GM12878 (cell line): ENCODE data around the gene NKAIN2. TPM values are rescaled to one million over a fixed set of nuclear protein-coding genes. Genes with fewer than 3 reads are reported as not detected.

Experiments used
- ATAC-seq: fragments of 200-7000 bp; cut with Tn5 transposase; 3 replicates; pipeline ENCODE4 v1.9.1; 2020; ENCODE audit warnings: mild to moderate bottlenecking, moderate library complexity
- BruUV-seq: library from RNA; stranded (reverse); fragments of 400-500 nt; replicated peaks from 2 replicates; lab custom pipeline; 2021; lab: Mats Ljungman, UMichigan
- CTCF ChIA-PET: fragments of 300-600 bp; sonication (Branson Sonifier 250); formaldehyde crosslinking; extraction: SDS; loops from one replicate; lab custom pipeline; 2021; ENCODE audit warnings: inconsistent platforms; lab: Yijun Ruan, JAX
- POLR2A ChIA-PET: fragments of 350-600 bp; formaldehyde crosslinking; extraction: SDS; loops from one replicate; lab custom pipeline; 2021; ENCODE audit warnings: inconsistent platforms; lab: Charles Lee
- RAD21 ChIA-PET: fragments of 300-600 bp; sonication (Branson Sonifier 250); formaldehyde crosslinking; loops from one replicate; lab custom pipeline; 2023; ENCODE audit warnings: antibody characterized with exemption; ENCODE audit not compliant: unreplicated experiment; lab: Charles Lee
- SMC1A ChIA-PET: fragments of 300-600 bp; sonication (Branson Sonifier 250); formaldehyde crosslinking; loops from one replicate; lab custom pipeline; 2023; ENCODE audit not compliant: unreplicated experiment, uncharacterized antibody; lab: Charles Lee
- DNase-seq: peaks from one replicate; pipeline ENCODE4 v3.0.0-alpha.2; 2011; ENCODE audit warnings: low read depth, low spot score
- FAIRE-seq: peaks from 3 replicates; lab custom pipeline; 2011; peaks lifted over from hg19 to GRCh38; lab: Jason Lieb, UNC
- H2AFZ ChIP-seq: 2 replicates; pipeline ENCODE4 v1.6.0; 2011; ENCODE audit warnings: low read depth, low read length, control low read depth; ENCODE audit not compliant: control insufficient read depth
- H3K27ac ChIP-seq: 2 replicates; pipeline ENCODE4 v1.5.1; 2011; ENCODE audit warnings: control low read depth; ENCODE audit not compliant: control insufficient read depth, insufficient read depth
- H3K27me3 ChIP-seq, 2 experiments: replicated peaks in 1 of 2; 2 replicates each; pipeline versions ENCODE4 v1.6.0 to v1.6.1; 2011; ENCODE audit warnings: low read length in 1 of 2; ENCODE audit not compliant: control insufficient read depth in 2 of 2, insufficient read depth in 2 of 2
- H3K36me3 ChIP-seq, 2 experiments: 2 replicates each; pipeline ENCODE4 v1.5.1; 2011; ENCODE audit warnings: low read length in 1 of 2; ENCODE audit not compliant: control insufficient read depth in 2 of 2, insufficient read depth in 2 of 2
- H3K4me1 ChIP-seq: 2 replicates; pipeline ENCODE4 v1.6.1; 2011; ENCODE audit warnings: mild to moderate bottlenecking, low read length, moderate library complexity, mixed read lengths; ENCODE audit not compliant: control insufficient read depth, insufficient read depth
- H3K4me2 ChIP-seq: 2 replicates; pipeline ENCODE4 v1.6.0; 2011; ENCODE audit warnings: control low read depth; ENCODE audit not compliant: control insufficient read depth, insufficient read depth
- H3K4me3 ChIP-seq: fragments of 200-600 bp; sonication (generic); 2 replicates; pipeline ENCODE4 v1.5.1; 2016
- H3K79me2 ChIP-seq: 2 replicates; pipeline ENCODE4 v1.6.0; 2011; ENCODE audit warnings: low read length; ENCODE audit not compliant: control insufficient read depth, insufficient read depth
- H3K9ac ChIP-seq: 2 replicates; pipeline ENCODE4 v1.8.0; 2011; ENCODE audit warnings: low read length, control low read depth, mixed read lengths; ENCODE audit not compliant: control insufficient read depth, insufficient read depth
- H3K9me3 ChIP-seq: replicated peaks from 3 replicates; pipeline ENCODE4 v1.5.1; 2011; ENCODE audit warnings: mild to moderate bottlenecking, low read length; ENCODE audit not compliant: control insufficient read depth, insufficient read depth
- H4K20me1 ChIP-seq: 2 replicates; pipeline ENCODE4 v1.6.0; 2011; ENCODE audit not compliant: control insufficient read depth, insufficient read depth
- CHD1 ChIP-seq: IDR thresholded peaks from 2 replicates; pipeline ENCODE4 v1.6.1; 2012; ENCODE audit warnings: low read depth, low read length, improper control_type of control experiment
- NKRF ChIP-seq: fragments of 450-650 bp; conservative IDR thresholded peaks from 2 replicates; pipeline ENCODE4 v1.6.1; 2017; ENCODE audit warnings: mild to moderate bottlenecking, moderate library complexity
- NR2F1 ChIP-seq: fragments of 450-650 bp; conservative IDR thresholded peaks from 2 replicates; pipeline ENCODE4 v1.6.1; 2017; ENCODE audit warnings: mild to moderate bottlenecking
- PAX5 ChIP-seq: IDR thresholded peaks from 2 replicates; pipeline ENCODE4 v1.6.1; 2011; ENCODE audit warnings: low read depth, low read length, borderline replicate concordance
- RBBP5 ChIP-seq: fragments of 200-600 bp; sonication (generic); conservative IDR thresholded peaks from 2 replicates; pipeline ENCODE4 v1.6.1; 2016
- WGBS: methylation state at CpG from one replicate; pipeline ENCODE4 v1.1.6; 2016; ENCODE audit warnings: low lambda C conversion rate; ENCODE audit not compliant: insufficient replicate concordance, insufficient coverage; ENCODE audit errors: missing lambda C conversion rate; 5-methylcytosine and 5-hydroxymethylcytosine counted together
- in situ Hi-C: fragments of 300-500 bp; cut with MboI; formaldehyde crosslinking; loops from 9 replicates; pipeline ENCODE4 v1.14.3; 2018; ENCODE audit warnings: mixed read lengths
- intact Hi-C: fragments of 100-400 bp; cut with micrococcal nuclease; formaldehyde crosslinking; loops from one replicate; pipeline ENCODE4 v1.14.2; 2022; ENCODE audit not compliant: unreplicated experiment
- polyA plus RNA-seq, 11 experiments: library from polyadenylated mRNA; depleted of rRNA in 4 of 11; unstranded in 6 of 11; stranded (reverse) in 5 of 11; fragments of >200 nt; fragmentation: Nextera tagmentation in 4 of 11; fragmentation: Illumina TruSeq in 1 of 11; extraction: Ambion mirVana in 4 of 11; extraction: Trizol in 1 of 11; gene quantifications; 1 replicate in 1 of 11; 2 replicates in 10 of 11; pipeline versions ENCODE4 v1.2.1 to v1.2.3, GENCODE V29; 2011 to 2016; ENCODE audit warnings: inconsistent platforms in 2 of 11, missing spikeins in 2 of 11, low read depth in 1 of 11
- total RNA-seq, 4 experiments: library from RNA; depleted of rRNA in 3 of 4; stranded (reverse); fragments of >200 nt in 3 of 4; fragmentation: Illumina TruSeq in 1 of 4; extraction: Trizol in 1 of 4; gene quantifications; 2 replicates each; pipeline versions ENCODE4 v1.2.1 to v1.2.3, GENCODE V29; 2013 to 2021

NKAIN2 gene
- total and polyA plus RNA-seq, 10 of the 15 experiments (the other 5 are each of a cell fraction or from before 2014, with no cell fraction given), result not detected

GRCh38 chr6:124753562-124754105 is 950.0 kb downstream of the NKAIN2 start:
- intact Hi-C loops, result no loop called here
- ChIA-PET RAD21 (no interaction called here), CTCF (no interaction called here), POLR2A (no interaction called here), SMC1A (no interaction called here)
- Histone ChIP-seq H3K36me3 (no peaks in the 10 kb centered on the region), H3K4me1 (no peaks in the 10 kb centered on the region), H3K4me3 (no peak overlapping the region), H2AFZ (no peak overlapping the region), H3K79me2 (no peaks in the 10 kb centered on the region), H4K20me1 (no peaks in the 10 kb centered on the region), H3K4me2 (no peak overlapping the region), H3K27ac (no peak overlapping the region), H3K9me3 (no peaks in the 10 kb centered on the region), H3K9ac (no peak overlapping the region), H3K27me3 (no peaks in the 10 kb centered on the region)
- no peak for ATAC-seq
- DNase-seq, result no peak
- WGBS, result 36% methylated on average over 4 of the region's 4 CpGs
- TF ChIP-seq NR2F1 (no peak), PAX5 (no peak), CHD1 (no peak)
- no peak for FAIRE-seq
- no TSS peak for BruUV-seq
- in situ Hi-C loops, result no loop called here

- H3K9me3 ChIP-seq, result no peaks in the 10 kb centered on the region
- H2AFZ ChIP-seq, result no peak overlapping the region
- in situ Hi-C loops (no loop called here), intact Hi-C loops (no loop called here)
- H3K9ac ChIP-seq, result no peak overlapping the region
- H3K4me1 ChIP-seq, result no peaks in the 10 kb centered on the region
- FAIRE-seq (no peak), DNase-seq (no peak), ATAC-seq (no peak)
- ChIA-PET POLR2A (no interaction called here), SMC1A (no interaction called here), CTCF (no interaction called here), RAD21 (no interaction called here)
- TF ChIP-seq NKRF (no peak), RBBP5 (no peak)
- 0% methylated on average over 2 of the region's 2 CpGs for WGBS
- no peak overlapping the region for H3K4me3 ChIP-seq
- H4K20me1 ChIP-seq, result no peaks in the 10 kb centered on the region
- no peak overlapping the region for H3K27ac ChIP-seq
- H3K27me3 ChIP-seq, result no peaks in the 10 kb centered on the region
- no peaks in the 10 kb centered on the region for H3K36me3 ChIP-seq
- BruUV-seq, result no TSS peak
- H3K4me2 ChIP-seq, result no peak overlapping the region
- H3K79me2 ChIP-seq, result no peaks in the 10 kb centered on the region
Measured at GRCh38 chr6:124755321-124755720, 951.7 kb downstream of the NKAIN2 start.
